Endometrial microvascular endothelial cells (primary cell): Measurements from ENCODE around the gene RSAD1. TPM values are rescaled to one million over a fixed set of nuclear protein-coding genes. Genes with fewer than 3 reads are reported as not detected.
"Not testable (repeated sequence)": the region's sequence is repeated elsewhere in the genome, so short reads cannot be mapped to it uniquely, and the experiment has no call there.

ENCODE experiments used
- in situ Hi-C: cut with HindIII; loops from 2 replicates; pipeline ENCODE4 v1.10.0; 2017; ENCODE audit warnings: low sequenced_read_pairs, low pct_unique_long_range_greater_than_20kb; ENCODE audit errors: inconsistent ontology term
- total RNA-seq: library from RNA; depleted of rRNA; stranded (reverse); fragments of >200 nt; gene quantifications from one replicate; pipeline ENCODE4 v1.2.3, GENCODE V29; 2015; ENCODE audit errors: inconsistent ontology term

RSAD1 gene
- total RNA-seq, 1 donor from 2014 or later = 33.2 TPM

GRCh38 chr17:50469671-50470305, 8.9 kb upstream of the RSAD1 start:
- in situ Hi-C loops = no loop called here

GRCh38 chr17:50470426-50470825, 8.2 kb upstream of the RSAD1 start:
- in situ Hi-C loops = no loop called here

GRCh38 chr17:50471009-50471905, 7.4 kb upstream of the RSAD1 start:
- in situ Hi-C loops = no loop called here

GRCh38 chr17:50472286-50472685, 6.4 kb upstream of the RSAD1 start:
- in situ Hi-C loops = no loop called here

- in situ Hi-C loops = not testable (repeated sequence)
Observed at GRCh38 chr17:50472761-50473161, 5.9 kb upstream of the RSAD1 start.

GRCh38 chr17:50473901-50474300, 4.8 kb upstream of the RSAD1 start:
- in situ Hi-C loops = no loop called here

- in situ Hi-C loops = no loop called here
Observed at GRCh38 chr17:50474523-50474922, 4.1 kb upstream of the RSAD1 start.

- in situ Hi-C loops = no loop called here
Observed at GRCh38 chr17:50475362-50475761, 3.3 kb upstream of the RSAD1 start.

- in situ Hi-C loops = not testable (repeated sequence)
Observed at GRCh38 chr17:50475775-50476544, 2.7 kb upstream of the RSAD1 start.

- in situ Hi-C loops = no loop called here
Observed at GRCh38 chr17:50476545-50477315, 1.9 kb upstream of the RSAD1 start.

- in situ Hi-C loops = no loop called here
Observed at GRCh38 chr17:50477976-50478375, 684 bp upstream of the RSAD1 start.

- in situ Hi-C loops = no loop called here
Observed at GRCh38 chr17:50479522-50480141, 972 bp downstream of the RSAD1 start.

GRCh38 chr17:50480142-50480764, 1.6 kb downstream of the RSAD1 start:
- in situ Hi-C loops = no loop called here

- in situ Hi-C loops = no loop called here
Observed at GRCh38 chr17:50480854-50481490, 2.3 kb downstream of the RSAD1 start.

- in situ Hi-C loops = no loop called here
Observed at GRCh38 chr17:50481648-50482047, 3.0 kb downstream of the RSAD1 start.

- in situ Hi-C loops = no loop called here
Observed at GRCh38 chr17:50482110-50482509, 3.5 kb downstream of the RSAD1 start.

- in situ Hi-C loops = no loop called here
Observed at GRCh38 chr17:50482516-50482915, 3.9 kb downstream of the RSAD1 start.

GRCh38 chr17:50483266-50483665, 4.6 kb downstream of the RSAD1 start:
- in situ Hi-C loops = no loop called here
